ENCODE measurements around the gene DMKN.

DMKN gene

GRCh38 chr19:35510626-35510964, 2.9 kb downstream of the DMKN start:
- Histone ChIP-seq H4K5ac (ENCODE audit: low read length) (no peak overlapping the region), H2BK5ac (ENCODE audit: low read length) (no peak overlapping the region), H4K8ac (ENCODE audit: low read depth, low read length) (no peak overlapping the region), H2BK120ac (ENCODE audit: low read depth, low read length) (no peak overlapping the region), H3K4me2 (ENCODE audit: low read length) (peak overlapping the region; percentile 15), H3K18ac (ENCODE audit: low read length) (peak overlapping the region; percentile 11), H3K79me2 (ENCODE audit: control insufficient read depth, insufficient read depth, low read length) (peaks cover 28% of the 10 kb centered on the region), H3K9ac (ENCODE audit: low read length) (peak overlapping the region; percentile 50), H3K27me3 (ENCODE audit: insufficient read depth, low read length, poor library complexity) (no peaks in the 10 kb centered on the region), H3K79me1 (ENCODE audit: low read length) (peaks cover 20% of the 10 kb centered on the region), H3K4ac (ENCODE audit: low read depth, low read length) (no peak overlapping the region), H3K27ac (ENCODE audit: low read depth, low read length) (no peak overlapping the region), H2BK15ac (replicated peaks; ENCODE audit: low read depth) (no peak overlapping the region), H3K4me3 (ENCODE audit: low read length) (no peak overlapping the region), H3K4me1 (ENCODE audit: control insufficient read depth, low read depth, low read length) (no peaks in the 10 kb centered on the region), H3K23ac (ENCODE audit: low read length) (no peak overlapping the region), H3K36me3 (ENCODE audit: control insufficient read depth, insufficient read depth, low read length) (peaks cover 4% of the 10 kb centered on the region), H2AK5ac (ENCODE audit: low read length) (no peak overlapping the region), H3K56ac (ENCODE audit: low read length) (peak overlapping the region; percentile 85)
- no CpG with 5 or more reads among the region's 15 CpGs for whole genome bisulfite sequencing (ENCODE audit: extremely low coverage, insufficient coverage, low lambda C conversion rate)
- DNase-seq = no peak

GRCh38 chr19:35509861-35510625, 3.4 kb downstream of the DMKN start:
- Histone ChIP-seq H2BK120ac (ENCODE audit: low read depth, low read length) (no peak overlapping the region), H3K27me3 (ENCODE audit: insufficient read depth, low read length, poor library complexity) (no peaks in the 10 kb centered on the region), H4K8ac (ENCODE audit: low read depth, low read length) (no peak overlapping the region), H3K9ac (ENCODE audit: low read length) (peak overlapping the region; percentile 83), H3K23ac (ENCODE audit: low read length) (peak overlapping the region; percentile 7), H2AK5ac (ENCODE audit: low read length) (peak overlapping the region; percentile 70), H3K56ac (ENCODE audit: low read length) (peak overlapping the region; percentile 93), H4K5ac (ENCODE audit: low read length) (no peak overlapping the region), H3K27ac (ENCODE audit: low read depth, low read length) (peak overlapping the region; percentile 79), H3K36me3 (ENCODE audit: control insufficient read depth, insufficient read depth, low read length) (peaks cover 8% of the 10 kb centered on the region), H2BK5ac (ENCODE audit: low read length) (peak overlapping the region; percentile 57), H3K79me1 (ENCODE audit: low read length) (peaks cover 22% of the 10 kb centered on the region), H3K79me2 (ENCODE audit: control insufficient read depth, insufficient read depth, low read length) (peaks cover 28% of the 10 kb centered on the region), H2BK15ac (replicated peaks; ENCODE audit: low read depth) (no peak overlapping the region), H3K4ac (ENCODE audit: low read depth, low read length) (no peak overlapping the region), H3K4me1 (ENCODE audit: control insufficient read depth, low read depth, low read length) (no peaks in the 10 kb centered on the region), H3K18ac (ENCODE audit: low read length) (peak overlapping the region; percentile 60), H3K4me3 (ENCODE audit: low read length) (peak overlapping the region; percentile 83), H3K4me2 (ENCODE audit: low read length) (peak overlapping the region; percentile 82)
- no CpG with 5 or more reads among the region's 39 CpGs for WGBS (ENCODE audit: extremely low coverage, insufficient coverage, low lambda C conversion rate)
- peak; percentile 95 for DNase-seq

GRCh38 chr19:35509018-35509652, 4.3 kb downstream of the DMKN start:
- Histone ChIP-seq H3K79me1 (ENCODE audit: low read length) (peaks cover 22% of the 10 kb centered on the region), H3K4ac (ENCODE audit: low read depth, low read length) (no peak overlapping the region), H3K23ac (ENCODE audit: low read length) (no peak overlapping the region), H3K4me3 (ENCODE audit: low read length) (peak overlapping the region; percentile 83), H3K27ac (ENCODE audit: low read depth, low read length) (peak overlapping the region; percentile 79), H3K27me3 (ENCODE audit: insufficient read depth, low read length, poor library complexity) (no peaks in the 10 kb centered on the region), H2AK5ac (ENCODE audit: low read length) (peak overlapping the region; percentile 70), H2BK15ac (replicated peaks; ENCODE audit: low read depth) (no peak overlapping the region), H3K4me1 (ENCODE audit: control insufficient read depth, low read depth, low read length) (no peaks in the 10 kb centered on the region), H3K79me2 (ENCODE audit: control insufficient read depth, insufficient read depth, low read length) (peaks cover 28% of the 10 kb centered on the region), H3K36me3 (ENCODE audit: control insufficient read depth, insufficient read depth, low read length) (peaks cover 9% of the 10 kb centered on the region), H2BK5ac (ENCODE audit: low read length) (peak overlapping the region; percentile 57), H3K9ac (ENCODE audit: low read length) (peak overlapping the region; percentile 83), H3K56ac (ENCODE audit: low read length) (peak overlapping the region; percentile 93), H3K4me2 (ENCODE audit: low read length) (peak overlapping the region; percentile 82), H2BK120ac (ENCODE audit: low read depth, low read length) (no peak overlapping the region), H4K5ac (ENCODE audit: low read length) (no peak overlapping the region), H4K8ac (ENCODE audit: low read depth, low read length) (no peak overlapping the region), H3K18ac (ENCODE audit: low read length) (peak overlapping the region; percentile 60)
- WGBS (ENCODE audit: extremely low coverage, insufficient coverage, low lambda C conversion rate) = no CpG with 5 or more reads among the region's 12 CpGs
- peak; percentile 88 for DNase-seq

- Histone ChIP-seq H3K27me3 (ENCODE audit: insufficient read depth, low read length, poor library complexity) (no peaks in the 10 kb centered on the region), H3K4me2 (ENCODE audit: low read length) (no peak overlapping the region), H4K5ac (ENCODE audit: low read length) (no peak overlapping the region), H2AK5ac (ENCODE audit: low read length) (no peak overlapping the region), H4K8ac (ENCODE audit: low read depth, low read length) (no peak overlapping the region), H3K36me3 (ENCODE audit: control insufficient read depth, insufficient read depth, low read length) (peaks cover 10% of the 10 kb centered on the region), H3K4me3 (ENCODE audit: low read length) (no peak overlapping the region), H3K56ac (ENCODE audit: low read length) (peak overlapping the region; percentile 93), H3K27ac (ENCODE audit: low read depth, low read length) (no peak overlapping the region), H3K18ac (ENCODE audit: low read length) (no peak overlapping the region), H2BK5ac (ENCODE audit: low read length) (no peak overlapping the region), H2BK15ac (replicated peaks; ENCODE audit: low read depth) (no peak overlapping the region), H3K79me2 (ENCODE audit: control insufficient read depth, insufficient read depth, low read length) (peaks cover 28% of the 10 kb centered on the region), H2BK120ac (ENCODE audit: low read depth, low read length) (no peak overlapping the region), H3K79me1 (ENCODE audit: low read length) (peaks cover 22% of the 10 kb centered on the region), H3K4me1 (ENCODE audit: control insufficient read depth, low read depth, low read length) (no peaks in the 10 kb centered on the region), H3K9ac (ENCODE audit: low read length) (peak overlapping the region; percentile 83), H3K4ac (ENCODE audit: low read depth, low read length) (no peak overlapping the region), H3K23ac (ENCODE audit: low read length) (no peak overlapping the region)
- no peak for DNase-seq
- no CpG with 5 or more reads among the region's 3 CpGs for WGBS (ENCODE audit: extremely low coverage, insufficient coverage, low lambda C conversion rate)
Observed at GRCh38 chr19:35508129-35508528, 5.3 kb downstream of the DMKN start.

GRCh38 chr19:35507561-35507960, 5.9 kb downstream of the DMKN start:
- Histone ChIP-seq H3K56ac (ENCODE audit: low read length) (peak overlapping the region; percentile 44), H3K27me3 (ENCODE audit: insufficient read depth, low read length, poor library complexity) (no peaks in the 10 kb centered on the region)
- no CpG with 5 or more reads among the region's 11 CpGs for WGBS (ENCODE audit: extremely low coverage, insufficient coverage, low lambda C conversion rate)

More at GRCh38 chr19:35507561-35507960, 5.9 kb downstream of the DMKN start:
- peaks cover 28% of the 10 kb centered on the region for H3K79me2 ChIP-seq (ENCODE audit: control insufficient read depth, insufficient read depth, low read length)
- H3K18ac ChIP-seq (ENCODE audit: low read length) = no peak overlapping the region
- no peak overlapping the region for H4K8ac ChIP-seq (ENCODE audit: low read depth, low read length)
- H3K36me3 ChIP-seq (ENCODE audit: control insufficient read depth, insufficient read depth, low read length) = peaks cover 11% of the 10 kb centered on the region
- H3K79me1 ChIP-seq (ENCODE audit: low read length) = peaks cover 22% of the 10 kb centered on the region
- no peak overlapping the region for H3K4me3 ChIP-seq (ENCODE audit: low read length)
- H3K4ac ChIP-seq (ENCODE audit: low read depth, low read length) = no peak overlapping the region
- no peaks in the 10 kb centered on the region for H3K4me1 ChIP-seq (ENCODE audit: control insufficient read depth, low read depth, low read length)
- H3K4me2 ChIP-seq (ENCODE audit: low read length) = no peak overlapping the region
- no peak overlapping the region for H3K23ac ChIP-seq (ENCODE audit: low read length)
- H2BK120ac ChIP-seq (ENCODE audit: low read depth, low read length) = no peak overlapping the region
- H3K27ac ChIP-seq (ENCODE audit: low read depth, low read length) = no peak overlapping the region
- no peak overlapping the region for H2BK5ac ChIP-seq (ENCODE audit: low read length)
- no peak overlapping the region for H2AK5ac ChIP-seq (ENCODE audit: low read length)
- H2BK15ac ChIP-seq (replicated peaks; ENCODE audit: low read depth) = no peak overlapping the region
- no peak for DNase-seq
- H4K5ac ChIP-seq (ENCODE audit: low read length) = no peak overlapping the region
- no peak overlapping the region for H3K9ac ChIP-seq (ENCODE audit: low read length)

All from mesendoderm (in vitro differentiated cells).